GM12865 (cell line): ENCODE data around the gene DNAH2.
"Not testable (repeated sequence)": the region's sequence is repeated elsewhere in the genome, so short reads cannot be mapped to it uniquely, and the experiment has no call there.

Experiments
- DNase-seq: peaks from one replicate; pipeline ENCODE4 v3.0.0; 2010; ENCODE audit warnings: low read depth
- H3K4me3 ChIP-seq: 2 replicates; pipeline ENCODE4 v1.5.1; 2011; ENCODE audit warnings: mild to moderate bottlenecking, low read depth, low read length, control low read depth
- TF ChIP-seq, protein P1 (sequence below): IDR thresholded peaks from 2 replicates; pipeline ENCODE4 v1.5.1; 2011; ENCODE audit warnings: low read length, control low read depth, low read depth, inconsistent platforms; ENCODE audit not compliant: insufficient read depth; ENCODE audit errors: missing control alignments

Gene DNAH2

DNA sequence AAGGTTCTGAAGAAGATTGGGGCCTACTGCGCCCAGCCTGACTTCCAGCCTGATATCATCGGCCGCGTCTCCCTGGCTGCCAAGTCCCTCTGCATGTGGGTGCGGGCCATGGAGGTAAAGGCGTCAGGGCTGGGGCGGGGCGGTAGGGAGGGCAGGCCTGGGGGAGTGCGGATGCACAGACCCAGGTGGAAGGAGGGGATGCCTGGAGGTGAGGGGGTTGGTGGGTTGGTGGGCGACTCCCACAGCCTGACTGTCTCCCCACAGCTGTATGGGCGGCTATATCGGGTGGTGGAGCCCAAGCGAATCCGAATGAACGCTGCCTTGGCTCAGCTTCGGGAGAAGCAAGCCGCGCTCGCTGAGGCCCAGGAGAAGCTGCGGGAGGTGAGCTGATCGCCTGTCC lies 89.7 kb downstream of the DNAH2 start:
- TF ChIP-seq, protein P1, sequence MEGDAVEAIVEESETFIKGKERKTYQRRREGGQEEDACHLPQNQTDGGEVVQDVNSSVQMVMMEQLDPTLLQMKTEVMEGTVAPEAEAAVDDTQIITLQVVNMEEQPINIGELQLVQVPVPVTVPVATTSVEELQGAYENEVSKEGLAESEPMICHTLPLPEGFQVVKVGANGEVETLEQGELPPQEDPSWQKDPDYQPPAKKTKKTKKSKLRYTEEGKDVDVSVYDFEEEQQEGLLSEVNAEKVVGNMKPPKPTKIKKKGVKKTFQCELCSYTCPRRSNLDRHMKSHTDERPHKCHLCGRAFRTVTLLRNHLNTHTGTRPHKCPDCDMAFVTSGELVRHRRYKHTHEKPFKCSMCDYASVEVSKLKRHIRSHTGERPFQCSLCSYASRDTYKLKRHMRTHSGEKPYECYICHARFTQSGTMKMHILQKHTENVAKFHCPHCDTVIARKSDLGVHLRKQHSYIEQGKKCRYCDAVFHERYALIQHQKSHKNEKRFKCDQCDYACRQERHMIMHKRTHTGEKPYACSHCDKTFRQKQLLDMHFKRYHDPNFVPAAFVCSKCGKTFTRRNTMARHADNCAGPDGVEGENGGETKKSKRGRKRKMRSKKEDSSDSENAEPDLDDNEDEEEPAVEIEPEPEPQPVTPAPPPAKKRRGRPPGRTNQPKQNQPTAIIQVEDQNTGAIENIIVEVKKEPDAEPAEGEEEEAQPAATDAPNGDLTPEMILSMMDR, result no peak
- H3K4me3 ChIP-seq, result no peak overlapping the region
- DNase-seq, result no peak

DNA sequence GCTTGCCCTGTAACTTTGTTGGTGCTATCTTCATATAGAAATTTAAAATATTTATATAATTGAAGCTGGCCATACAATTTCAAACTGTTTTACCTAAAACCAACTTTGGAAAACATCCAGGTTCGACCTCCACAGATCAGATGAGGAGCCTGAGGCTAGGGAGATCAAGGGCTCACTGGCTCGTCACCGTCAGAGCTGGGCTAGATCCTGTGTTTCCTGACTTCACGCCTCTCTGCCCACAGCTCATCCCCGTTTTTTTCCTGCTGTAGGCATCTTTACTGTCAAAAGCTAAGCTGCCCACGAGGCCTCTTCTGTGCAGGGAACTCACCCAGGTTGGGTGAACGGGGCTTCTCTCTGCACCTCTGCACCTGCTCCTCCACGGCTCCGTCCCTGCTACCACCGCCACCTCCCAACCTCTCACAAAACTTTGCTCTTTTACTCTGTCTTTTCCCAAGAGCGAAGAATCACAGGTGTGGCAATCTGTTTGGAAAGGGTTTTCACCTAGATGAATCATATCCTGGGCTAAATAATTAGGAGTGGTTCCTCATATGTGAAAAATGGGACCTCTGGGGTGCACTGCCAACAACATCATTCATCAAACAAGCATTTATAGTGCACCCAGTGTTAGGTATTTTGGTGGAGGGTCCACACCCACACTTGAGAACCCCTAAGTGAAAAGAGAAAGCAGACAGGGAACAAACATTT lies 91.7 kb downstream of the DNAH2 start:
- no peak overlapping the region for H3K4me3 ChIP-seq
- TF ChIP-seq, protein P1, result no peak
- DNase-seq, result no peak

DNA sequence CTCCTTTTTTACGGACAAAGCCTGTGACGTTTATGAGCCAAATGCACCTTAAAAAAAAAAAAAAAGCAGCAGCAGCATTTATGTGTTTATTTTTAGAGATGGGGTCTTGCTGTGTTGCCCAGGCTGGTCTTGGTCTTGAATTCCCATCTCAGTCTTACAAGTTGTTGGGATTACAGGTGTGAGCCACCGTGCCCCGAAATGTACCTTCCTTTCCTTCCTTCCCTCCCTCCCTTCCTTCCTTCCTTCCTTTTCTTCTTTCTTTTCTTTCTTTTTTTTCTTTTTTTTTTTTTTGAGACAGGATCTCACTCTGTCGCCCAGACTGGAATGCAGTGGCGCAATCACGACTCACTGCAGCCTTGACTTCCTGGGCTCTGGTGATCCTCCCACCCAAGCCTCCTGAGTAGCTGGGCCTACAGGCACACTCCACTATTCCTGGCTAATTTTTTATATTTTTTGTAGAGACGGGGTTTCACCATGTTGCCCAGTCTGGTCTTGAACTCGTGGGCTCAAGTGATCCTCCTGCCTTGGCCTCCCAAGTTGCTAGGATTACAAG lies 92.3 kb downstream of the DNAH2 start:
- not testable (repeated sequence) for H3K4me3 ChIP-seq, DNase-seq

DNA sequence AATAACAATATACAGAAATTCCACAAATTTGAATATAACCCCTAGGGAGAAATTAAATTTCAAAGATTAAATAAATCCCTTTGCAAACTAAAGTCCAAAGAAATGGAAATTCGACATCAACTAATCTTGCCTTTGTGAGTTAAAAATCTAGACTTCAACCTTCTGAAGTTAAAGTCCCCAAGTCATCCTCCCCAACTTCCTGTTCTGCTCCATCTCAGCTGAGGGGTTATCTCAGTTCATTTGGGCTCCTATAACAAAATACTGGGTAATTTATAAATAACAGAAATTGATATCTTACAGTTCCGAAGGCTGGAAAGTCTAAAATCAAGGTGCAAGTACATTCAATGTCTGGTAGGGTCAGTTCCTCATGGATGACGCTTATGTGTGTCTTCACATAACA lies 93.7 kb downstream of the DNAH2 start:
- no peak overlapping the region for H3K4me3 ChIP-seq
- TF ChIP-seq, protein P1, result no peak
- no peak for DNase-seq

DNA sequence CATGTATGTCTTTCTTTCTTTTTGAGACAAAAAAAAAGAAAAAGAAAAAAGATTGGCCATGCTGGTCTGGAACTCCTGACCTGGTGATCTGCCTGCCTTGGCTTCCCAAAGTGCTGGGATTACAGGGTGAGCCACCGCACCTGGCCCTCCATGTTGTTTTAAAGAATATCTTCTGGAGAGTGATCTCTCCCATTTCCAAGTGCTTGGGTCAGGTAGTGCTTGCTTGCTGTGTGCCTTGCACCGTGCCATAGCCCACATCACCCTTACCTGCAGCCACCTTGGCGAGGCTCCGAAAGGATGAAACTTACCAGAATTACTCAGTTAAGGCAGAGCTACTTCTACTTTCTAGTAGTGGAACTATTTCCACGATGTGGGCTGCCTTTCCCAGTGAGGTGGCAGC lies 97.4 kb downstream of the DNAH2 start:
- TF ChIP-seq, protein P1, result no peak
- DNase-seq, result no peak
- H3K4me3 ChIP-seq, result no peak overlapping the region

DNA sequence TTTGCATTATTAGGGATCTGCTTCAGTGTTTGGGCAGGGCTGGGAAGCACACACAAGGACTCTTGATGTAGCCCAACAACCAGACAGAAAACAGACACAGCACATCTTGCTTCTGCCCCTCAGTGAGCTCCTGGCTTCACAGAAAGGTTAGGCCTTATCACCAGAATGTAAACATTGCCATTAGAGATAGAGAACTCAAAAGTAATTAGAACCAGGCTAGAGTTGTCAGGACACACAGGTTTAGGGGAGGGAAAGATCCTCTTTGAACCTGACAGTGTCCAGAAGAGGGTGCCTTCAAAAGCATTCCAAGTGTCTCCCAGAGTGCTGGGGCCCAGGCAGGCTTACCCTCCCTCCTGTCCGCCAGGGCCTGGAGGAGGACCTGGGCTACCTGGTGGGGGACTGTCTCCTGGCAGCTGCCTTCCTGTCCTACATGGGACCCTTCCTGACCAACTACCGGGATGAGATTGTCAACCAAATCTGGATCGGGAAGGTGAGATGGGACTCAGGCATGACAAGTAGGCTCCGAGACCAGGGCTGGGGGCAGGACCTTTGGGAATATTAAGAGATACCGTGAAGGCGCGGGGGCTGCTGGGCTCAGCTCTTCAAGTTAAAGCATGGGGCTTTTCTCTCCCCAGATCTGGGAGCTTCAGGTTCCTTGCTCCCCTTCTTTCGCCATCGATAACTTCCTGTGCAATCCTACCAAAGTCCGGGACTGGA lies 99.5 kb downstream of the DNAH2 start:
- TF ChIP-seq, protein P1, result no peak
- no peak for DNase-seq
- no peak overlapping the region for H3K4me3 ChIP-seq

DNA sequence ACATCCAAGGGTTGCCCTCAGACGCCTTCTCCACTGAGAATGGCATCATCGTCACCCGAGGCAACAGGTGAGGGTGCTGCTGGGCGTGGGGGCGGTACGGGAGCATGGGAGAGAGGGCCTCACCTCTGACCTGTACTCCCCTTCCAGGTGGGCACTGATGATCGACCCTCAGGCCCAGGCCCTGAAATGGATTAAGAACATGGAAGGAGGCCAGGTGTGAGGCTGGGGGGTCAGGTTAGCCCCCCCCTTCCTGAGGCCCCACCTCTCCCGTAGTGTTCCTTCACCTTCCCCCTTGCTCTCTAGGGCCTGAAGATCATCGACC lies 100.1 kb downstream of the DNAH2 start:
- TF ChIP-seq, protein P1, result no peak
- no peak overlapping the region for H3K4me3 ChIP-seq

More for the DNA sequence above, 100.1 kb downstream of the DNAH2 start:
- DNase-seq, result no peak
